ENCODE results near the gene AGBL5. TPM values are rescaled to one million over a fixed set of nuclear protein-coding genes. Genes with fewer than 3 reads are reported as not detected.

The AGBL5 gene
- total and polyA plus RNA-seq, 2 of the 13 experiments (the other 11 are each of a cell fraction or from before 2014, with no cell fraction given), result 55.9 to 73.3 TPM

DNA sequence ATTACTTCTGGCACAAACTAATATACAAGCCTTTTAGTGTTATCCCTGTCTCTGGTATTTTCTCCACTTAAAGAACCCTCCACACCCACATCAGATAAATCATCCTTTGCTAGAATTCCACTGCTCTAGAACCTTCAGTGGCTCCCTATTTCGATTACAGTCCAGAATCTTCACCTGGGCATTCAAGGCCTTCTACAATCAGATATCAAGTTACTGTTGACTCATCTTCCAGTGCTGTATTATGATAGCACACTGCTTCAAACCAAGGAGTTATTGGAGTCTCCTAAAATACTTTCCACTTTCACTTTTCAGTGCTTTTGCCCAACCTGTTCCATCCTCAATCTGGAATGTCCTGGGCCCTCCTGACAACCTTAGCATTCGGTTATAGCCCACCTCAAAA, 64.1 kb downstream of the AGBL5 start:
- Histone ChIP-seq H3K4me3 (replicated peaks in 1 of 3; ENCODE audit: insufficient read depth in 1 of 3, low read depth in 2 of 3, low read length in 3 of 3) (no peak overlapping the region), H2AFZ (ENCODE audit: low read length) (no peak overlapping the region), H3K4me2 (ENCODE audit: low read depth, low read length) (no peak overlapping the region), H3K9me3 (ENCODE audit: low read length) (no peaks in the 10 kb centered on the region), H3K27ac (ENCODE audit: extremely low read length, insufficient read depth, low read length) (no peak overlapping the region), H3K4me1 (ENCODE audit: insufficient read depth, low read length) (peaks cover 41% of the 10 kb centered on the region), H3K9ac (ENCODE audit: insufficient read depth, low read depth, low read length) (no peak overlapping the region), H3K36me3 (replicated peaks in 1 of 2; ENCODE audit: control insufficient read depth in 1 of 2, insufficient read depth in 2 of 2, low read length in 2 of 2) (no peaks in the 10 kb centered on the region), H3K27me3 (ENCODE audit: control insufficient read depth in 1 of 2, insufficient read depth in 2 of 2, low read length in 2 of 2) (peaks cover 2 to 20% of the 10 kb centered on the region in 2 experiments; a peak in 3 of 5 replicates), H4K20me1 (ENCODE audit: insufficient read depth, low read length) (no peaks in the 10 kb centered on the region), H3K79me2 (ENCODE audit: insufficient read depth, low read length) (no peaks in the 10 kb centered on the region)
- no peak for FAIRE-seq
- in situ Hi-C loops (cut with HindIII; ENCODE audit: extremely low pct_ligation_motif_present, low pct_unique_long_range_greater_than_20kb) (no loop called here), intact Hi-C loops (cut with micrococcal nuclease; ENCODE audit: unreplicated experiment) (loop anchor here (5.0 kb wide), 1 partner anchor 77 kb away; no protein-coding TSS in a partner anchor)
- whole genome bisulfite sequencing (ENCODE audit: low lambda C conversion rate), result 45% methylated on average over 2 of the region's 2 CpGs
- CTCF ChIA-PET (ENCODE audit: low intra/inter-chr PET ratio, low total read pairs), result no interaction called here
- no peak for DNase-seq (ENCODE audit: low spot score)
- BruUV-seq (replicated peaks), result TSS peak; percentile 30
- no peak for TF ChIP-seq CHCHD3 (CRISPR knock-in tag; IDR thresholded peaks at IDR 0.05)
- TF ChIP-seq, protein P1, sequence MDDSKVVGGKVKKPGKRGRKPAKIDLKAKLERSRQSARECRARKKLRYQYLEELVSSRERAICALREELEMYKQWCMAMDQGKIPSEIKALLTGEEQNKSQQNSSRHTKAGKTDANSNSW (CRISPR knock-in tag; IDR thresholded peaks at IDR 0.05; ENCODE audit: borderline replicate concordance), result no peak
- TF ChIP-seq ZNF670 (CRISPR knock-in tag; IDR thresholded peaks at IDR 0.05; ENCODE audit: borderline replicate concordance), result no peak
- no peak for TF ChIP-seq HNF4A (CRISPR knock-in tag; IDR thresholded peaks at IDR 0.05)
- TF ChIP-seq RFX1 (IDR thresholded peaks at IDR 0.05), result no peak
- TF ChIP-seq, protein P2, sequence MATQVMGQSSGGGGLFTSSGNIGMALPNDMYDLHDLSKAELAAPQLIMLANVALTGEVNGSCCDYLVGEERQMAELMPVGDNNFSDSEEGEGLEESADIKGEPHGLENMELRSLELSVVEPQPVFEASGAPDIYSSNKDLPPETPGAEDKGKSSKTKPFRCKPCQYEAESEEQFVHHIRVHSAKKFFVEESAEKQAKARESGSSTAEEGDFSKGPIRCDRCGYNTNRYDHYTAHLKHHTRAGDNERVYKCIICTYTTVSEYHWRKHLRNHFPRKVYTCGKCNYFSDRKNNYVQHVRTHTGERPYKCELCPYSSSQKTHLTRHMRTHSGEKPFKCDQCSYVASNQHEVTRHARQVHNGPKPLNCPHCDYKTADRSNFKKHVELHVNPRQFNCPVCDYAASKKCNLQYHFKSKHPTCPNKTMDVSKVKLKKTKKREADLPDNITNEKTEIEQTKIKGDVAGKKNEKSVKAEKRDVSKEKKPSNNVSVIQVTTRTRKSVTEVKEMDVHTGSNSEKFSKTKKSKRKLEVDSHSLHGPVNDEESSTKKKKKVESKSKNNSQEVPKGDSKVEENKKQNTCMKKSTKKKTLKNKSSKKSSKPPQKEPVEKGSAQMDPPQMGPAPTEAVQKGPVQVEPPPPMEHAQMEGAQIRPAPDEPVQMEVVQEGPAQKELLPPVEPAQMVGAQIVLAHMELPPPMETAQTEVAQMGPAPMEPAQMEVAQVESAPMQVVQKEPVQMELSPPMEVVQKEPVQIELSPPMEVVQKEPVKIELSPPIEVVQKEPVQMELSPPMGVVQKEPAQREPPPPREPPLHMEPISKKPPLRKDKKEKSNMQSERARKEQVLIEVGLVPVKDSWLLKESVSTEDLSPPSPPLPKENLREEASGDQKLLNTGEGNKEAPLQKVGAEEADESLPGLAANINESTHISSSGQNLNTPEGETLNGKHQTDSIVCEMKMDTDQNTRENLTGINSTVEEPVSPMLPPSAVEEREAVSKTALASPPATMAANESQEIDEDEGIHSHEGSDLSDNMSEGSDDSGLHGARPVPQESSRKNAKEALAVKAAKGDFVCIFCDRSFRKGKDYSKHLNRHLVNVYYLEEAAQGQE (IDR thresholded peaks at IDR 0.05; ENCODE audit: borderline replicate concordance in 1 of 2, low read depth in 1 of 2, low read length in 2 of 2), result no peak
- TF ChIP-seq ZNF816 (CRISPR knock-in tag; IDR thresholded peaks at IDR 0.05; ENCODE audit: borderline replicate concordance), result no peak
- no peak for TF ChIP-seq STAT5B (CRISPR knock-in tag; IDR thresholded peaks at IDR 0.05)
- POLR2A ChIA-PET, result no interaction called here
- ATAC-seq, result no peak

All from HepG2 (cell line).